PC-3 (cell line): ENCODE measurements around the gene HIPK2.

Experiments used
- EZH2 ChIP-seq: fragments of 300-600 bp; sonication (generic); IDR thresholded peaks from one replicate; pipeline ENCODE4 v1.6.1; 2017; ENCODE audit warnings: antibody characterized with exemption, mild to moderate bottlenecking, low read length; ENCODE audit not compliant: unreplicated experiment
- TF ChIP-seq, protein P1 (sequence below): fragments of 300-600 bp; sonication (generic); conservative IDR thresholded peaks from 2 replicates; pipeline ENCODE4 v1.5.1; 2017; ENCODE audit warnings: antibody characterized with exemption, low read depth, mild to moderate bottlenecking, low read length

DNA sequence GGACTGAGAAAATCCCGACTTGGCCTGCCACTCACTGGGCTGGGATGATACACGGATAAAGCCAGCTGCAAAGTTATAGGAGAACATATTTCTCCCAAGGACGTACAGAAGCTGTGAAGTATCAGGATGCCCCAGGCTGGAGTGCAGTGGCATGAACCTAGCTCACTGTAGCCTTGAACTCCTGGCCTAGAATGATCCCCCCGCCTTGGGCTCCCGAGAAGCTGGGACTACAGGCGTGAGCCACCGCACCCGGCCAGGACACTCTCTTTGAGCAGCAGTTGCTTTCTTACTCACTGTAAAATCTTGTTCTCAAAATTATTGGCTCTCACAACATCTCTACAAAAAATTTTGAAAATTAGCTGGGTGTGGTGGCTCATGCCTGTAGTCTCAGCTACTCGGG, 203.9 kb downstream of the HIPK2 start:
- TF ChIP-seq, protein P1, sequence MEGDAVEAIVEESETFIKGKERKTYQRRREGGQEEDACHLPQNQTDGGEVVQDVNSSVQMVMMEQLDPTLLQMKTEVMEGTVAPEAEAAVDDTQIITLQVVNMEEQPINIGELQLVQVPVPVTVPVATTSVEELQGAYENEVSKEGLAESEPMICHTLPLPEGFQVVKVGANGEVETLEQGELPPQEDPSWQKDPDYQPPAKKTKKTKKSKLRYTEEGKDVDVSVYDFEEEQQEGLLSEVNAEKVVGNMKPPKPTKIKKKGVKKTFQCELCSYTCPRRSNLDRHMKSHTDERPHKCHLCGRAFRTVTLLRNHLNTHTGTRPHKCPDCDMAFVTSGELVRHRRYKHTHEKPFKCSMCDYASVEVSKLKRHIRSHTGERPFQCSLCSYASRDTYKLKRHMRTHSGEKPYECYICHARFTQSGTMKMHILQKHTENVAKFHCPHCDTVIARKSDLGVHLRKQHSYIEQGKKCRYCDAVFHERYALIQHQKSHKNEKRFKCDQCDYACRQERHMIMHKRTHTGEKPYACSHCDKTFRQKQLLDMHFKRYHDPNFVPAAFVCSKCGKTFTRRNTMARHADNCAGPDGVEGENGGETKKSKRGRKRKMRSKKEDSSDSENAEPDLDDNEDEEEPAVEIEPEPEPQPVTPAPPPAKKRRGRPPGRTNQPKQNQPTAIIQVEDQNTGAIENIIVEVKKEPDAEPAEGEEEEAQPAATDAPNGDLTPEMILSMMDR = no peak
- no peak for TF ChIP-seq EZH2
